K562 (cell line): ENCODE data around the gene MSRB3. TPM values are rescaled to one million over a fixed set of nuclear protein-coding genes. Genes with fewer than 3 reads are reported as not detected.

Experiments
- ATAC-seq: fragments of 200-7000 bp; cut with Tn5 transposase; 3 replicates; pipeline ENCODE4 v1.9.1; 2020; ENCODE audit warnings: moderate library complexity
- BruUV-seq: library from RNA; stranded (reverse); fragments of 400-500 nt; replicated peaks from 2 replicates; lab custom pipeline; 2021; lab: Mats Ljungman, UMichigan
- CTCF ChIA-PET: fragments of 300-600 bp; formaldehyde crosslinking; extraction: SDS; loops from one replicate; lab custom pipeline; 2021; ENCODE audit warnings: low intra/inter-chr PET ratio; lab: Yijun Ruan, JAX
- POLR2A ChIA-PET: fragments of 300-600, 350-650 bp; sonication (Branson Sonifier 250); formaldehyde crosslinking; extraction: SDS; loops from one replicate; lab custom pipeline; 2021; ENCODE audit warnings: antibody characterized with exemption, inconsistent platforms; lab: Yijun Ruan, JAX
- DNase-seq, 4 experiments: peaks; one replicate each; pipeline versions ENCODE4 v3.0.0 to v3.0.0-alpha.2; 2011 to 2018; ENCODE audit warnings: low spot score in 3 of 4, mixed read lengths in 3 of 4; ENCODE audit errors: extremely low read depth in 1 of 4
- FAIRE-seq: peaks from 2 replicates; lab custom pipeline; 2011; peaks lifted over from hg19 to GRCh38; lab: Jason Lieb, UNC
- H2AFZ ChIP-seq: 2 replicates; pipeline ENCODE4 v1.6.0; 2011; ENCODE audit warnings: low read depth, low read length, control low read depth, inconsistent platforms
- H3K27ac ChIP-seq: fragments of 200-600 bp; 3 replicates; pipeline ENCODE4 v1.8.0; 2011; ENCODE audit warnings: low read depth, mild to moderate bottlenecking, control low read depth, inconsistent platforms, low read length, moderate library complexity, mixed read lengths; ENCODE audit errors: extremely low read depth
- H3K27me3 ChIP-seq, 2 experiments: fragments of 300-600 bp in 1 of 2; 2 replicates in 1 of 2; 3 replicates in 1 of 2; pipeline versions ENCODE4 v1.6.0 to v1.8.0; 2011; ENCODE audit warnings: inconsistent platforms in 2 of 2, low read length in 2 of 2, mild to moderate bottlenecking in 1 of 2, mixed read lengths in 1 of 2, moderate library complexity in 1 of 2; ENCODE audit not compliant: control insufficient read depth in 2 of 2, insufficient read depth in 2 of 2
- H3K36me3 ChIP-seq: fragments of 300-600 bp; 3 replicates; pipeline ENCODE4 v1.8.0; 2011; ENCODE audit warnings: mild to moderate bottlenecking, low read length, inconsistent platforms; ENCODE audit not compliant: control insufficient read depth, insufficient read depth
- H3K4me1 ChIP-seq, 2 experiments: fragments of 200-600 bp in 1 of 2; replicated peaks in 1 of 2; 2 replicates in 1 of 2; 3 replicates in 1 of 2; pipeline versions ENCODE4 v1.5.1 to v1.8.0; 2011; ENCODE audit warnings: inconsistent platforms in 2 of 2, low read length in 2 of 2, mild to moderate bottlenecking in 1 of 2, mixed read lengths in 1 of 2, moderate library complexity in 1 of 2; ENCODE audit not compliant: control insufficient read depth in 2 of 2, insufficient read depth in 2 of 2
- H3K4me2 ChIP-seq: 2 replicates; pipeline ENCODE4 v1.6.1; 2011; ENCODE audit warnings: low read length, control low read depth, inconsistent platforms, mixed read lengths; ENCODE audit not compliant: insufficient read depth
- H3K4me3 ChIP-seq: fragments of 200-600 bp; sonication (generic), shearing (Covaris generic); 2 replicates; pipeline ENCODE4 v1.5.1; 2016; ENCODE audit warnings: control low read depth, inconsistent platforms
- H3K79me2 ChIP-seq: fragments of 200-600 bp; 3 replicates; pipeline ENCODE4 v1.8.0; 2011; ENCODE audit warnings: low read length, inconsistent platforms; ENCODE audit not compliant: control insufficient read depth, insufficient read depth
- H3K9ac ChIP-seq, 2 experiments: 2 replicates each; pipeline versions ENCODE4 v1.6.0 to v1.6.1; 2011; ENCODE audit warnings: low read depth in 2 of 2, low read length in 2 of 2, control low read depth in 1 of 2, inconsistent platforms in 1 of 2, mild to moderate bottlenecking in 1 of 2, mixed read lengths in 1 of 2; ENCODE audit not compliant: insufficient read depth in 1 of 2
- H3K9me1 ChIP-seq: one replicate; pipeline ENCODE4 v1.6.0; 2011; ENCODE audit warnings: inconsistent platforms, mild to moderate bottlenecking, low read length, moderate library complexity; ENCODE audit not compliant: control insufficient read depth, insufficient read depth
- H3K9me3 ChIP-seq: replicated peaks from 2 replicates; pipeline ENCODE4 v1.5.1; 2011; ENCODE audit warnings: low read depth, low read length, inconsistent platforms; ENCODE audit not compliant: control insufficient read depth, insufficient read depth
- H4K20me1 ChIP-seq: replicated peaks from 2 replicates; pipeline ENCODE4 v1.6.1; 2011; ENCODE audit warnings: low read length, inconsistent platforms, mixed read lengths; ENCODE audit not compliant: control insufficient read depth, insufficient read depth
- HDAC3 ChIP-seq: fragments of 450-650 bp; IDR thresholded peaks from 2 replicates; pipeline ENCODE4 v1.6.1; 2018; ENCODE audit warnings: borderline replicate concordance, mild to moderate bottlenecking, moderate library complexity; ENCODE audit not compliant: partially characterized antibody
- RAD21 ChIP-seq, 2 experiments: fragments of 250-450 bp in 1 of 2; fragments of 450-650 bp in 1 of 2; sonication (Bioruptor Pico) in 1 of 2; formaldehyde crosslinking in 1 of 2; IDR thresholded peaks in 1 of 2; conservative IDR thresholded peaks in 1 of 2; 2 replicates each; pipeline versions ENCODE4 v1.4.0 to v1.8.0; 2020 to 2022; ENCODE audit warnings: mild to moderate bottlenecking in 2 of 2, moderate library complexity in 1 of 2
- RBM17 ChIP-seq: fragments of 200-400 bp; formaldehyde crosslinking; IDR thresholded peaks from 2 replicates; pipeline ENCODE4 v1.6.1; 2017; ENCODE audit warnings: low read depth, mild to moderate bottlenecking, low read length, borderline replicate concordance
- RREB1 ChIP-seq: fragments of 250-450 bp; sonication (Bioruptor Pico); IDR thresholded peaks from 2 replicates; pipeline ENCODE4 v1.4.0; 2020
- SFPQ ChIP-seq: fragments of 200-400 bp; formaldehyde crosslinking; IDR thresholded peaks from 2 replicates; pipeline ENCODE4 v1.6.1; 2017; ENCODE audit warnings: mild to moderate bottlenecking, low read depth, low read length, moderate library complexity
- TFAM ChIP-seq: fragments of 250-450 bp; sonication (Bioruptor Pico); conservative IDR thresholded peaks from 2 replicates; pipeline ENCODE4 v1.5.0; 2021; ENCODE audit warnings: mild to moderate bottlenecking, moderate library complexity
- ZBED1 ChIP-seq: IDR thresholded peaks from 2 replicates; pipeline ENCODE4 v1.6.1; 2014
- ZBTB1 ChIP-seq: sonication (generic); formaldehyde crosslinking; IDR thresholded peaks from 2 replicates; pipeline ENCODE4 v1.8.1; 2023; ENCODE audit warnings: missing genetic modification reagents, low read depth, mild to moderate bottlenecking, borderline replicate concordance
- in situ Hi-C: fragments of 300-500 bp; cut with MboI; formaldehyde crosslinking; loops from 4 replicates; pipeline ENCODE4 v1.15.0; 2018; ENCODE audit warnings: inconsistent platforms, mixed read lengths
- intact Hi-C: fragments of 100-400 bp; cut with micrococcal nuclease; formaldehyde crosslinking; loops from 2 replicates; pipeline ENCODE4 v1.14.2; 2022
- polyA plus RNA-seq, 8 experiments: library from polyadenylated mRNA; depleted of rRNA in 4 of 8; stranded (reverse) in 5 of 8; unstranded in 3 of 8; fragments of >200 nt; fragmentation: Nextera tagmentation in 2 of 8; fragmentation: Illumina TruSeq in 1 of 8; extraction: Ambion mirVana in 2 of 8; extraction: Trizol in 1 of 8; gene quantifications; 2 replicates each; pipeline versions ENCODE4 v1.2.1 to v1.2.3, GENCODE V29; 2011 to 2014; ENCODE audit warnings: inconsistent platforms in 1 of 8, missing spikeins in 1 of 8
- total RNA-seq, 7 experiments: library from RNA; depleted of rRNA in 6 of 7; stranded (reverse); fragments of >200 nt in 6 of 7; fragmentation: Illumina TruSeq in 2 of 7; extraction: Trizol in 2 of 7; gene quantifications; 2 replicates each; pipeline versions ENCODE4 v1.2.1 to v1.2.3, GENCODE V29; 2011 to 2021; ENCODE audit warnings: low replicate concordance in 1 of 7
- TF ChIP-seq, protein P1 (sequence below): fragments of 150-350 bp; conservative IDR thresholded peaks from 2 replicates; pipeline ENCODE4 v1.6.1; 2014; ENCODE audit warnings: low read length
- TF ChIP-seq, protein P2 (sequence below): fragments of 200-800 bp; sonication (Bioruptor generic); IDR thresholded peaks from 2 replicates; pipeline ENCODE4 v1.6.1; 2017; ENCODE audit warnings: missing genetic modification characterization, missing compliant biosample characterization

Gene MSRB3
- total and polyA plus RNA-seq, 9 of the 15 experiments (the other 6 are each of a cell fraction or from before 2014, with no cell fraction given) = 0.04 TPM; not detected in 8

DNA sequence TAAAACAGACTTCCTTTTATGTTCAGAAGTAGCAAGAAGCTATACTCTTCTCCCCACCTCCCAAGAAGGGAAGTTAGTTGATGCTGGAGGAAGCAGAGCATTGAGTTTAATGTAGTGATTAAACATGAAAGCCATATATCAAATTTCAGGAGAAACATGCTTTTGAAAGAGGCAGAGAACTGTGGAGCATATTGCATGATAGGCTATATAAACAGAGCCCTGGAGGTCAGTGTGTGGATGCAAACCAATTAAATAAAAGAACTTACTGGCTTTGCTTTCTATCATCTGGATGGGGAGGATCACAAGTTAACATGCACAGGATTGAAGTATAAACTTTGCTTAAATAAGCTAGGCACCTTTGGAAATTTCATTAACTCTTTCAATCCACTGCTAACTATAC is 94.1 kb downstream of the MSRB3 start:
- no peaks in the 10 kb centered on the region; a peak in 1 of 5 replicates for H3K27me3 ChIP-seq
- no peaks in the 10 kb centered on the region for H3K9me3 ChIP-seq
- H3K4me2 ChIP-seq = no peak overlapping the region
- no peak overlapping the region for H3K27ac ChIP-seq
- no peak overlapping the region for H3K4me3 ChIP-seq
- DNase-seq (no peak), FAIRE-seq (no peak), ATAC-seq (no peak)
- H3K79me2 ChIP-seq = no peaks in the 10 kb centered on the region
- H2AFZ ChIP-seq = no peak overlapping the region
- no peaks in the 10 kb centered on the region for H4K20me1 ChIP-seq
- no peaks in the 10 kb centered on the region for H3K4me1 ChIP-seq
- no peaks in the 10 kb centered on the region for H3K9me1 ChIP-seq
- H3K9ac ChIP-seq = no peak overlapping the region
- intact Hi-C loops (no loop called here), in situ Hi-C loops (no loop called here)
- H3K36me3 ChIP-seq = no peaks in the 10 kb centered on the region
- ChIA-PET CTCF (no interaction called here), POLR2A (no interaction called here)
- no TSS peak for BruUV-seq
- TF ChIP-seq TFAM (CRISPR knock-in tag) (no peak), RAD21 (CRISPR knock-in tag; conservative IDR thresholded peaks at IDR 0.05 in 1 of 2, IDR thresholded peaks at IDR 0.05 in 1 of 2) (no peak), ZBTB1 (no peak), ZBED1 (no peak), RREB1 (CRISPR knock-in tag) (no peak), HDAC3 (no peak), RBM17 (no peak), SFPQ (no peak)
- TF ChIP-seq, protein P1, sequence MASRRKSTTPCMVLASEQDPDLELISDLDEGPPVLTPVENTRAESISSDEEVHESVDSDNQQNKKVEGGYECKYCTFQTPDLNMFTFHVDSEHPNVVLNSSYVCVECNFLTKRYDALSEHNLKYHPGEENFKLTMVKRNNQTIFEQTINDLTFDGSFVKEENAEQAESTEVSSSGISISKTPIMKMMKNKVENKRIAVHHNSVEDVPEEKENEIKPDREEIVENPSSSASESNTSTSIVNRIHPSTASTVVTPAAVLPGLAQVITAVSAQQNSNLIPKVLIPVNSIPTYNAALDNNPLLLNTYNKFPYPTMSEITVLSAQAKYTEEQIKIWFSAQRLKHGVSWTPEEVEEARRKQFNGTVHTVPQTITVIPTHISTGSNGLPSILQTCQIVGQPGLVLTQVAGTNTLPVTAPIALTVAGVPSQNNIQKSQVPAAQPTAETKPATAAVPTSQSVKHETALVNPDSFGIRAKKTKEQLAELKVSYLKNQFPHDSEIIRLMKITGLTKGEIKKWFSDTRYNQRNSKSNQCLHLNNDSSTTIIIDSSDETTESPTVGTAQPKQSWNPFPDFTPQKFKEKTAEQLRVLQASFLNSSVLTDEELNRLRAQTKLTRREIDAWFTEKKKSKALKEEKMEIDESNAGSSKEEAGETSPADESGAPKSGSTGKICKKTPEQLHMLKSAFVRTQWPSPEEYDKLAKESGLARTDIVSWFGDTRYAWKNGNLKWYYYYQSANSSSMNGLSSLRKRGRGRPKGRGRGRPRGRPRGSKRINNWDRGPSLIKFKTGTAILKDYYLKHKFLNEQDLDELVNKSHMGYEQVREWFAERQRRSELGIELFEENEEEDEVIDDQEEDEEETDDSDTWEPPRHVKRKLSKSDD = no peak
- TF ChIP-seq, protein P2, sequence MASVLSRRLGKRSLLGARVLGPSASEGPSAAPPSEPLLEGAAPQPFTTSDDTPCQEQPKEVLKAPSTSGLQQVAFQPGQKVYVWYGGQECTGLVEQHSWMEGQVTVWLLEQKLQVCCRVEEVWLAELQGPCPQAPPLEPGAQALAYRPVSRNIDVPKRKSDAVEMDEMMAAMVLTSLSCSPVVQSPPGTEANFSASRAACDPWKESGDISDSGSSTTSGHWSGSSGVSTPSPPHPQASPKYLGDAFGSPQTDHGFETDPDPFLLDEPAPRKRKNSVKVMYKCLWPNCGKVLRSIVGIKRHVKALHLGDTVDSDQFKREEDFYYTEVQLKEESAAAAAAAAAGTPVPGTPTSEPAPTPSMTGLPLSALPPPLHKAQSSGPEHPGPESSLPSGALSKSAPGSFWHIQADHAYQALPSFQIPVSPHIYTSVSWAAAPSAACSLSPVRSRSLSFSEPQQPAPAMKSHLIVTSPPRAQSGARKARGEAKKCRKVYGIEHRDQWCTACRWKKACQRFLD (CRISPR knock-in tag) = no peak
